NCI-H2171 treated with DMSO at 0.1 percent for 48 hours (cell line): ENCODE data around the gene CSTA.
A peak's percentile ranks its signal among the peaks of the same experiment; 100 is the strongest.

Experiments used
- DNase-seq: peaks from one replicate; lab custom pipeline; 2025; lab: John Stamatoyannopoulos, UW

Gene CSTA, protein sequence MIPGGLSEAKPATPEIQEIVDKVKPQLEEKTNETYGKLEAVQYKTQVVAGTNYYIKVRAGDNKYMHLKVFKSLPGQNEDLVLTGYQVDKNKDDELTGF

GRCh38 chr3:122324871-122325323 is at the start of gene CSTA:
TSS of gene CSTA (plus strand) at chr3:122325248. CDS start at chr3:122325293, 45 bp downstream.
- DNase-seq = no peak

DNA sequence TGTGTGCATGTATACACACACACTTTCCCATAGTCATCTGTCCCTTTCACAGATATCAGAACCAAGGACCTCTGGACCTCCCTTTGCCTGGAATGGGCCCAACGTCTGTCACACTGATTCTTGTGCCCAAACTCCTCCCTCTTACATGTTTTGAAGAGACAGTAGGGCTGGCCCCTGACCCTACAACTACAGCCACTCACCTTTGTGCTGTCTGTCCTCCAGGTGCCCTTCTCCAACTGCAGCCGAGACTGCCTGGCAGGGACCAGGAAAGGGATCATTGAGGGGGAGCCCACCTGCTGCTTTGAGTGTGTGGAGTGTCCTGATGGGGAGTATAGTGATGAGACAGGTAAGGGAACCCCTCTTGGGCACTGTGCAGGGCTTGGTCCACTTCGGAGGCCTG is 43.2 kb upstream of the CSTA start:
- no peak for DNase-seq

DNA sequence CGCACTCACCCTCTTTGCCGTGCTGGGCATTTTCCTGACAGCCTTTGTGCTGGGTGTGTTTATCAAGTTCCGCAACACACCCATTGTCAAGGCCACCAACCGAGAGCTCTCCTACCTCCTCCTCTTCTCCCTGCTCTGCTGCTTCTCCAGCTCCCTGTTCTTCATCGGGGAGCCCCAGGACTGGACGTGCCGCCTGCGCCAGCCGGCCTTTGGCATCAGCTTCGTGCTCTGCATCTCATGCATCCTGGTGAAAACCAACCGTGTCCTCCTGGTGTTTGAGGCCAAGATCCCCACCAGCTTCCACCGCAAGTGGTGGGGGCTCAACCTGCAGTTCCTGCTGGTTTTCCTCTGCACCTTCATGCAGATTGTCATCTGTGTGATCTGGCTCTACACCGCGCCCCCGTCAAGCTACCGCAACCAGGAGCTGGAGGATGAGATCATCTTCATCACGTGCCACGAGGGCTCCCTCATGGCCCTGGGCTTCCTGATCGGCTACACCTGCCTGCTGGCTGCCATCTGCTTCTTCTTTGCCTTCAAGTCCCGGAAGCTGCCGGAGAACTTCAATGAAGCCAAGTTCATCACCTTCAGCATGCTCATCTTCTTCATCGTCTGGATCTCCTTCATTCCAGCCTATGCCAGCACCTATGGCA is 41.1 kb upstream of the CSTA start:
- DNase-seq = peak; percentile 39

DNA sequence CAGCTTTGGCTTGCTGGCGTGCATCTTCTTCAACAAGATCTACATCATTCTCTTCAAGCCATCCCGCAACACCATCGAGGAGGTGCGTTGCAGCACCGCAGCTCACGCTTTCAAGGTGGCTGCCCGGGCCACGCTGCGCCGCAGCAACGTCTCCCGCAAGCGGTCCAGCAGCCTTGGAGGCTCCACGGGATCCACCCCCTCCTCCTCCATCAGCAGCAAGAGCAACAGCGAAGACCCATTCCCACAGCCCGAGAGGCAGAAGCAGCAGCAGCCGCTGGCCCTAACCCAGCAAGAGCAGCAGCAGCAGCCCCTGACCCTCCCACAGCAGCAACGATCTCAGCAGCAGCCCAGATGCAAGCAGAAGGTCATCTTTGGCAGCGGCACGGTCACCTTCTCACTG is 40.6 kb upstream of the CSTA start:
- no peak for DNase-seq

DNA sequence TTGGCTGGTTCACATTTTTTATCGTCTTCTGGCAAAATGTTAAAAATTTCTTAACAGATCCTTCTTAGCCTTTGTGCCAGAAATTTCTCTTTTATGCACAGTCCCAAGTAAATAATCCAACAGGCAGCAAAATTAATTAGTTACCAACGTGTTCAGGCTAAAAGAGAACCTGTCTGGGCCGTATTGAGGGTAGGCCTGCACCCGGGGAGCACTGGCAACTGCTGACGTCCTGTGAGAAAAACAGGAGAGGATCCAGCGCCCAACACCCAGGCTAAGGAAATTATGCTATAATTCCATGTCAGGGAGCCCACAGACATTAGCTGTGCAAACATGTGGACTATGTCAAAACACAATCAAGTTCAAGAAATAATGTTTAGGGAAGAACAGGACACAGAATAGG is 30.7 kb upstream of the CSTA start:
- DNase-seq = no peak

DNA sequence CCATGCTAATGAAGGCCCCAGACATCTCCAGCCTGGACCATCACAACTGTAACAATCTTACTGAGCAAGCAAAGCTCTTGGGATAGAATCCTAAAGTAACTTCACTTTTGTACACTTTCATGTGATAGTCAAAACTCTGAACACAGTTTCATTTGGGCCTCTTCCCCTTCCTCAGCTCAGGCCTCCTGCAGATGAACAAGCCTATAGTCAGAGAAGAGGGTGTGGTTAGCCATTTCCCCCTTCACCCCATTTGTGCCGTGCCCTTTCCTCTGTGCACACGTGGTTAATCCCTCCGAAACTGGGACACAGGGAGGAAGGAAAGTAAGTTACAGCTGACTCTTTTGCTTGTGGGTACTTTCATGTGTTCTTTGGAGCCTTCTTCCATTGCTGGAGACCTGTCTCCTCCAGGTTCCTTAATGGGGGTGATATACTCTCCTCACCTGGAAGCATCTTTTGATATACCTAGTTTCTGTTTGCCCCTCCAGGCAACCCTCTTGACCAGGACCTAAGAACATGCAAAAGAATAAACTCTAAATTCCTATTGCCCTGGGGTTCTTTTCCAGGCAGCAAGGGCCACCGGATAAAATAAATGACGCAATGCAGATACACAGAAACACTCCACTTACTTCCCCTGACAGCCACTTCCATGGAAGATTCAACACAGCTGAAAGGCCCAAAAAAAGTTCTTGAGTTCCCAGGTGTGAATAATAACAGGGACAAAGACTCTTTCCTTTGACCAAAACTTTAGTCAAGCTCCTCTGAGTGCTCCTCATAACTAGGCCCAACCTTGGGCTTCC is 29.6 kb upstream of the CSTA start:
- DNase-seq = no peak

DNA sequence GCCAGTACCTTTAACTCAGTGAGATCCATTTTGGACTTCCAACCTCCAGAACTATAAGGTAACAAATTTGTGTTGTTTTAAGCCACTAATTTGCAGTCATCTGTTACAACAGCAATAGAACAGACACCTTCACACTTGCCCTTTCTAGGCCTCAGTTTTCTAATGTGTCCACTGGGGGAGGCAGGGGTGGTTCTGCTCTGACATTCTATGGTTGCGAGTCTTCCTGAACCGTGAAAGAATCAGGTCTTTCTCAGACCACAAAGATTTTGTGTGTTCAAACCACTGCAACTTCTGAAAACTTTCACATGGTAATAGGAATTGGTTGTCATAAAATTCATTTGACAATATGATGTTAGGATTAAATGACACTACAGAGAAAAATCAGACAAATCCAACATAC is 26.8 kb upstream of the CSTA start:
- DNase-seq = no peak

DNA sequence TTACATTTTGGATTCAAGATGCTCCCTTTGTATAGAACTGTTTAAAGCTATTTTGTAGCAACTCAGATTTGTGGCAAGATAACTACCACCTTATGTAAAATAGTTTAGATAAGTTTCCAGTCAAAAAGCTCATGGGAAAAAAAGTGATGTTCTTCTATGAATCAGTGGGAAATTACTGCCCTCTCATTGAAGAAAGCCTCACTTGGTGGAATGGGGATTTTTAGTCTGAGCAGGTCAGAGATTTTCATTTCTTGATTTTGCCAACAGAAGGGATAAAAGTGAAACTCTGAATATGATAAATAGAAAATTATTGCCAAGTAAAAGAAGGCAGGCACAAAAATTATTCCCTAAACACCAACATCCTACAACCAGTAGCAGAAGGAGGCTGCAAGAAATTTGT is 25.8 kb upstream of the CSTA start:
- DNase-seq = no peak

DNA sequence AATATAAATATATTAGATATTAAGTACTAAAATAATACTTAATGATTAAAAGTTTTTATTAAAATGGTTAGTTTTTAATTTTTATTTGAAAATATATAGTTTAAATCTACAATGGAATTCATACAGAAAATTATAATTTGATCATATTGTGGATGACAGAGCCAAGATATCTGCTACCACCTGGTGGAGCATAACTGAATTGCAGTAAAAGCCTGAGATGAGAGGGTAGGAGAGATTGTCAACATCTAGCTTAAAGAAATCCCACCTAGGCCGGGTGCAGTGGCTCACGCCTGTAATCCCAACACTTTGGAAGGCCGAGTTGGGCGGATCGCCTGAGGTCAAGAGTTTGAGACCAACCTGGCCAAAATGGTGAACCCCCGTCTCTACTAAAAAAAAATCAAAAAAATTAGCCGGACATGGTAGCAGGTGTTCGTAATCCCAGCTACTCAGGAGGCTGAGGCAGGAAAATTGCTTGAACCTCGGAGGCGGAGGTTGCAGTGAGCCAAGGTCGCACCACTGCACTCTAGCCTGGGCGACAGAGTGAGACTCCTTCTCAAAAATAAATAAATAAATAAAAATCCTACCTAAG is 25.1 kb upstream of the CSTA start:
- DNase-seq = peak; percentile 7

GRCh38 chr3:122301063-122301462 is 24.0 kb upstream of the CSTA start:
- no peak for DNase-seq

GRCh38 chr3:122305818-122306621 is 19.0 kb upstream of the CSTA start:
- no peak for DNase-seq

DNA sequence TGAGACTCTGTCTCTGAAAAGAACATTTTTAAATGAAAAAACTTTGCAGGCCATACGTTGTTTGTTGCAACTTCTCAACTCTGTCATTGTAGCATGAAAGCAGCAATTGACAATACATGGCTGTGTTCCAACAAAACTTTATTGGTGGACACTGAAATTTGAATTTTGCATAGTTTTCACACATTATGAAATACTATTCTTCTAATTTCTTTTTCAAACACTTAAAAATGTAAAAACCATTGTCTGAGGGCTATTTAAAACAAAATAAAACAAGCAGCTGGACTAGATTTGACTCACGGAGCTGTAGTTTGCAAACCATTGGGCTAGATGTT is 18.5 kb upstream of the CSTA start:
- DNase-seq = no peak

GRCh38 chr3:122307094-122307687 is 17.9 kb upstream of the CSTA start:
- DNase-seq = no peak

DNA sequence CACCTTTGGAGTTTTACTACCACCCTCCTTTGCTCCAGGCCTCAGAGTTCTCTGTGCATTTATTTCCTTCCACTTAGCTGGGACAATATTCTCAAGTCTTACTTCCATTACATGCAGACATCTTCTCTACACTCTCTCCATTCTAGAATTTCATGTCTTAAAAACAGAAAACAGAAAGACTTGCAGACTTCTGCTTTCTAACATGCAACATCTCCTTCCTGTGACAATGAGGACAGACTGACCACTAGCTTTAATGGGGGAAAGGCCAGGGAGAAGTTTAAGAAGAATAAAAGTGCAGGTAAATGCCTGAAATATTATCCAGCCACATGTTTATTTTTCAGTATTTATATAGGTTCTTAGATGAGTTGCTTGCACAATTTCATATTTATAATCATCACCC is 17.1 kb upstream of the CSTA start:
- no peak for DNase-seq

DNA sequence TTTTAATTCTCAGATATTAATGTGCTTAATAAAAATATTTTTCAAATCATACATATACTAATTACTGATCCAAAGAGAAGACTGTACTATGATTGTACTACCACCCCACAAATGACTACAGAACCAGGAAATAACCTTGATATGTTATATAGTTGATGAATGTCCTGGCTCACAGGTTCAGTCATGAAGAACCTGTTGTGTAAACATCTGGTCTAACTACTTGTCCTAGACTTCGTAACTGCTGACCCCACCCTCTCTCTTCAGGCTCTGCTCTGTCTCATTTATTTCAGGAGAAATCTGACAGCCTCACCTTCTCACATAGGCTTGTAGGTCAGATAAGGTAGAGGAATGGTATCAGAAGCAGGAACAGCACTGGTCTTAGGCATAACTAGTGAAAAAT is 14.7 kb upstream of the CSTA start:
- DNase-seq = no peak

GRCh38 chr3:122312826-122313225 is 12.2 kb upstream of the CSTA start:
- no peak for DNase-seq

- no peak for DNase-seq
Measured at GRCh38 chr3:122313281-122313680, 11.8 kb upstream of the CSTA start.

DNA sequence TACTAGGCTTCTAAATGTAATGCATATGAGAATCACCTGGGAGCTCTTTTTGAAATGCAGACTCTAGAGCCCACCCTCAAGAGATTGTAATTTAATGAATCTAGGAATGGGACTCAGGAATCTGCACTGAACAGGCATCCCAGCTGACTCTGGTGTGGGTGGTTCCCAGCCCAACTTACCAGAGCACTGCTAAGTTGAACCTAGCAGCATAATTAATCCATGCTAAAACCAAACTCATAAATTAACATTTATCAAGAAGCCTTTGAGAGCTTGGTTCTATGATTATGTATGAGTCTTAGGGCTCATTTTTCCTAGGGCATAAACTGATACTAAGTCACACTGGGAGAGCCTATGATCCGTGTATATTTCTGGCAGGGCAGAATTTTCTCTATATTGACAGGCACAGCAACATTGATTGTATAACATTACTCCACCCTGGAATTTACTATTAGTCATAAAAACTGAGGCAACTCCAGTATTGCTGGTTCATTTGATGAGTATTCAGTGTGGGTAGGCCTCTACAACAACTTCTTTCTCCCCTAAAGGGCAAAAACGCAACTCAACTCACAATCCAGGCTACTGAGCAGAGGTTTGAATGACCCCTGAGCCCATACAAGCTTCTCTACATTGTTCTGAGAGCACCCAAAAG is 10.7 kb upstream of the CSTA start:
- DNase-seq = no peak

- DNase-seq = no peak
Measured at GRCh38 chr3:122315619-122316018, 9.4 kb upstream of the CSTA start.

DNA sequence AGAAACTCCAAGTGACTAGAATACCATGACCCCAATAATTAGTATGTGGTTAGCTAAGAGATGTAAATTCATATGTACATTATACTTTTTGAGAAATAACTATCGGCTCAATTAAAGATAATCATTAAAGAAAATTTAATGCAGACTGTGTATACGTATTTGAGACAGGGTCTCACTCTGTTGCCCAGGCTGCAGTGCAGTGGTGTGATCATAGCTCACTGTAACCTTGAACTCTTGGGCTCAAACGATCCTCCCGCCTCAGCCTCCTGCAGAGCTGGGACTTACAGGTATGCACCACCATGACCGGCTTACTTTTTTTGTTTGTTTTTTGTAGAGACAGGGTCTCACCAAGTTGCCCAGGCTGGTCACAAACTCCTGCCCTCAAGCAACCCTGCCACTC is 8.7 kb upstream of the CSTA start:
- DNase-seq = no peak

GRCh38 chr3:122318620-122319019 is 6.4 kb upstream of the CSTA start:
- no peak for DNase-seq
